Stomach (tissue), 4 donors: ENCODE results near the gene FAM229B.

ENCODE experiments used
- EP300 ChIP-seq: sonication (generic); formaldehyde crosslinking; IDR thresholded peaks from one replicate; pipeline ENCODE4 v1.6.1; 2017; ENCODE audit warnings: antibody characterized with exemption
- POLR2A ChIP-seq, 4 donors: fragments of 450-650 bp; IDR thresholded peaks; one replicate each; pipeline ENCODE4 v1.6.1; 2016; ENCODE audit warnings: antibody characterized with exemption in 4 of 4, control low read depth in 2 of 4, mild to moderate bottlenecking in 1 of 4, moderate library complexity in 1 of 4
- POLR2AphosphoS5 ChIP-seq, 3 donors: sonication (generic); formaldehyde crosslinking; IDR thresholded peaks; one replicate each; pipeline ENCODE4 v1.6.1; 2016; ENCODE audit warnings: antibody characterized with exemption in 3 of 3
- TF ChIP-seq, protein P1 (sequence below), 7 experiments: fragments of 450-650 bp in 4 of 7; fragments of 200-600 bp in 3 of 7; sonication (generic) in 3 of 7; IDR thresholded peaks; one replicate each; pipeline ENCODE4 v1.5.1; 2016 to 2019; ENCODE audit warnings: antibody characterized with exemption in 7 of 7, control low read depth in 2 of 7, mild to moderate bottlenecking in 1 of 7

DNA sequence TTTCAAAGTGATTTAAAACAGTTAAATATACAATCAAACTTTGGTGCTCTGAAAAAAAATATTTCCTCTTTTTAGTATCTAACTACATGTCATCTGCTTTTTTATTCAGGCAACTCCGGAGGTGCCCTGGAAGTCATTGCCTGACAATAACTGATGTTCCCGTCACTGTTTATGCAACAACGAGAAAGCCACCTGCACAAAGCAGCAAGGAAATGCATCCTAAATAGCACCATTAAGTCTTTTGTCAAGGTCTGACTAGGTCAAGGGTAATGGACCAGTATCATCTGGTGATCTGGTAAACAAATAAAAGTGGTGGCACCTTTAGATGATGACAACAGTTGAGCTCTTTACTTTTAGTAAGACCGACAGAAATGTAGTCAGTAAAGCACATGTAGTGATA is 13.2 kb downstream of the FAM229B start:
- TF ChIP-seq, protein P1, sequence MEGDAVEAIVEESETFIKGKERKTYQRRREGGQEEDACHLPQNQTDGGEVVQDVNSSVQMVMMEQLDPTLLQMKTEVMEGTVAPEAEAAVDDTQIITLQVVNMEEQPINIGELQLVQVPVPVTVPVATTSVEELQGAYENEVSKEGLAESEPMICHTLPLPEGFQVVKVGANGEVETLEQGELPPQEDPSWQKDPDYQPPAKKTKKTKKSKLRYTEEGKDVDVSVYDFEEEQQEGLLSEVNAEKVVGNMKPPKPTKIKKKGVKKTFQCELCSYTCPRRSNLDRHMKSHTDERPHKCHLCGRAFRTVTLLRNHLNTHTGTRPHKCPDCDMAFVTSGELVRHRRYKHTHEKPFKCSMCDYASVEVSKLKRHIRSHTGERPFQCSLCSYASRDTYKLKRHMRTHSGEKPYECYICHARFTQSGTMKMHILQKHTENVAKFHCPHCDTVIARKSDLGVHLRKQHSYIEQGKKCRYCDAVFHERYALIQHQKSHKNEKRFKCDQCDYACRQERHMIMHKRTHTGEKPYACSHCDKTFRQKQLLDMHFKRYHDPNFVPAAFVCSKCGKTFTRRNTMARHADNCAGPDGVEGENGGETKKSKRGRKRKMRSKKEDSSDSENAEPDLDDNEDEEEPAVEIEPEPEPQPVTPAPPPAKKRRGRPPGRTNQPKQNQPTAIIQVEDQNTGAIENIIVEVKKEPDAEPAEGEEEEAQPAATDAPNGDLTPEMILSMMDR (IDR thresholded peaks at IDR 0.05), result no peak
- TF ChIP-seq EP300, result no peak
- no peak for TF ChIP-seq POLR2A (IDR thresholded peaks at IDR 0.05)
- TF ChIP-seq POLR2AphosphoS5 (IDR thresholded peaks at IDR 0.05), result no peak
